ENCODE results near the gene THADA.

DNA sequence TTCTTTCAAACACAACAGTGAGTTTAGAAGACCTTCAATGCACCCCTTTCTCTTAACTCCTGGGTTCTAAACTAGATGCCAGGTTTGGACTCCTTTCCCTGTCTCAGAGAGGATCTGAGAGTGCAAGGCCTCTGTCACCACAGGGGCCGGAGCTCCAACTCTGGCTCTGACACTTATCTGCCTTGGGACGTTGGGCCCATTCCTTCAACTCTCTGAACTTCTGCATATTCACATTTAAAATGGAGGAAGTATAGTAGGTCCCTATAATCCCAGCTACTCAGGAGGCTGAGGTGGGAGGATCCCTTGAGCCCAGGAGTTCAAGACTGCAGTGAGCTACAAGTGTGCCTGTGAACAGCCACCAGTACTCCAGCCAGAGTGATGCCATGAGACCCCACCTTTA lies 325.4 kb downstream of the THADA start:
- TF ChIP-seq, protein P1, sequence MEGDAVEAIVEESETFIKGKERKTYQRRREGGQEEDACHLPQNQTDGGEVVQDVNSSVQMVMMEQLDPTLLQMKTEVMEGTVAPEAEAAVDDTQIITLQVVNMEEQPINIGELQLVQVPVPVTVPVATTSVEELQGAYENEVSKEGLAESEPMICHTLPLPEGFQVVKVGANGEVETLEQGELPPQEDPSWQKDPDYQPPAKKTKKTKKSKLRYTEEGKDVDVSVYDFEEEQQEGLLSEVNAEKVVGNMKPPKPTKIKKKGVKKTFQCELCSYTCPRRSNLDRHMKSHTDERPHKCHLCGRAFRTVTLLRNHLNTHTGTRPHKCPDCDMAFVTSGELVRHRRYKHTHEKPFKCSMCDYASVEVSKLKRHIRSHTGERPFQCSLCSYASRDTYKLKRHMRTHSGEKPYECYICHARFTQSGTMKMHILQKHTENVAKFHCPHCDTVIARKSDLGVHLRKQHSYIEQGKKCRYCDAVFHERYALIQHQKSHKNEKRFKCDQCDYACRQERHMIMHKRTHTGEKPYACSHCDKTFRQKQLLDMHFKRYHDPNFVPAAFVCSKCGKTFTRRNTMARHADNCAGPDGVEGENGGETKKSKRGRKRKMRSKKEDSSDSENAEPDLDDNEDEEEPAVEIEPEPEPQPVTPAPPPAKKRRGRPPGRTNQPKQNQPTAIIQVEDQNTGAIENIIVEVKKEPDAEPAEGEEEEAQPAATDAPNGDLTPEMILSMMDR (IDR thresholded peaks at IDR 0.05) = no peak
- no peak for TF ChIP-seq POLR2AphosphoS5 (IDR thresholded peaks at IDR 0.05)
